Keratinocyte (primary cell): ENCODE results near the gene EML1. TPM values are rescaled to one million over a fixed set of nuclear protein-coding genes. Genes with fewer than 3 reads are reported as not detected.

ENCODE experiments used
- DNase-seq: peaks from one replicate; pipeline ENCODE4 v3.0.0-alpha.2; 2011; ENCODE audit warnings: low read depth, missing footprints, low spot score
- FAIRE-seq: peaks from 2 replicates; lab custom pipeline; 2011; peaks lifted over from hg19 to GRCh38; lab: Jason Lieb, UNC
- H2AFZ ChIP-seq: 2 replicates; pipeline ENCODE4 v1.6.0; 2012; ENCODE audit warnings: low read length, control low read depth, inconsistent platforms; ENCODE audit not compliant: control insufficient read depth
- H3K27ac ChIP-seq: 2 replicates; pipeline ENCODE4 v1.5.1; 2011; ENCODE audit warnings: low read length; ENCODE audit not compliant: control insufficient read depth, insufficient read depth
- H3K27me3 ChIP-seq: 3 replicates; pipeline ENCODE4 v1.6.0; 2011; ENCODE audit warnings: low read length; ENCODE audit not compliant: control insufficient read depth, insufficient read depth; ENCODE audit errors: extremely low read depth
- H3K36me3 ChIP-seq, 2 experiments: 2 replicates in 1 of 2; 3 replicates in 1 of 2; pipeline ENCODE4 v1.5.1; 2011; ENCODE audit warnings: low read length in 2 of 2, mild to moderate bottlenecking in 1 of 2; ENCODE audit not compliant: control insufficient read depth in 2 of 2, insufficient read depth in 2 of 2; ENCODE audit errors: extremely low read depth in 1 of 2
- H3K4me1 ChIP-seq: 3 replicates; pipeline ENCODE4 v1.5.1; 2011; ENCODE audit warnings: low read length; ENCODE audit not compliant: control insufficient read depth, insufficient read depth; ENCODE audit errors: extremely low read depth
- H3K4me2 ChIP-seq: 3 replicates; pipeline ENCODE4 v1.6.0; 2011; ENCODE audit warnings: low read depth, low read length; ENCODE audit not compliant: control insufficient read depth, insufficient read depth; ENCODE audit errors: extremely low read depth
- H3K4me3 ChIP-seq, 3 experiments: fragments of 200-600 bp in 1 of 3; sonication (generic) in 1 of 3; 2 replicates in 2 of 3; 3 replicates in 1 of 3; pipeline ENCODE4 v1.5.1; 2011 to 2016; ENCODE audit warnings: low read length in 3 of 3, mild to moderate bottlenecking in 3 of 3, control low read depth in 2 of 3, inconsistent platforms in 1 of 3, low read depth in 1 of 3, mixed read lengths in 1 of 3, mixed run types in 1 of 3, moderate library complexity in 1 of 3; ENCODE audit not compliant: control insufficient read depth in 2 of 3, insufficient read depth in 2 of 3; ENCODE audit errors: extremely low read depth in 1 of 3
- H3K79me2 ChIP-seq: 2 replicates; pipeline ENCODE4 v1.6.0; 2012; ENCODE audit warnings: low read length; ENCODE audit not compliant: control insufficient read depth, insufficient read depth
- H3K9ac ChIP-seq: 3 replicates; pipeline ENCODE4 v1.6.0; 2011; ENCODE audit warnings: low read length; ENCODE audit not compliant: control insufficient read depth, insufficient read depth; ENCODE audit errors: extremely low read depth
- H3K9me1 ChIP-seq: 3 replicates; pipeline ENCODE4 v1.6.0; 2011; ENCODE audit warnings: low read length; ENCODE audit not compliant: control insufficient read depth, insufficient read depth; ENCODE audit errors: extremely low read depth
- H3K9me3 ChIP-seq: 2 replicates; pipeline ENCODE4 v1.5.1; 2012; ENCODE audit warnings: low read depth, low read length; ENCODE audit not compliant: control insufficient read depth
- H4K20me1 ChIP-seq: 3 replicates; pipeline ENCODE4 v1.6.0; 2011; ENCODE audit warnings: low read length; ENCODE audit not compliant: control insufficient read depth, insufficient read depth; ENCODE audit errors: extremely low read depth
- EZH2 ChIP-seq: IDR thresholded peaks from one replicate; pipeline ENCODE4 v1.6.1; 2012; ENCODE audit warnings: inconsistent platforms, mild to moderate bottlenecking, low read length, moderate library complexity
- dilution Hi-C: fragments of 300-500 bp; cut with MboI; formaldehyde crosslinking; loops from one replicate; pipeline ENCODE4 v1.7.0; 2020; ENCODE audit warnings: low sequenced_read_pairs; ENCODE audit not compliant: extremely low pct_ligation_motif_present
- polyA plus RNA-seq, 5 experiments: library from polyadenylated mRNA; depleted of rRNA in 3 of 5; stranded (reverse) in 3 of 5; stranded (forward) in 1 of 5; unstranded in 1 of 5; fragments of >200 nt; gene quantifications; 1 replicate in 1 of 5; 2 replicates in 3 of 5; 3 replicates in 1 of 5; pipeline versions ENCODE4 v1.2.1 to v1.2.3, GENCODE V29; 2011 to 2012; ENCODE audit warnings: missing spikeins in 2 of 5, low read depth in 1 of 5, low replicate concordance in 1 of 5
- TF ChIP-seq, protein P1 (sequence below), 3 experiments: IDR thresholded peaks in 1 of 3; conservative IDR thresholded peaks in 1 of 3; optimal IDR thresholded peaks in 1 of 3; 2 replicates in 2 of 3; 3 replicates in 1 of 3; pipeline versions ENCODE3 to v1.5.1; 2011; ENCODE audit warnings: low read length in 3 of 3, mild to moderate bottlenecking in 3 of 3, moderate library complexity in 2 of 3, control low read depth in 1 of 3, inconsistent platforms in 1 of 3; ENCODE audit not compliant: insufficient read depth in 2 of 3; ENCODE audit errors: extremely low read depth in 1 of 3

EML1 gene
- polyA plus RNA-seq, 1 donor (not counting 4 experiments of a cell fraction or from before 2014, with no cell fraction given): 0.84 TPM

DNA sequence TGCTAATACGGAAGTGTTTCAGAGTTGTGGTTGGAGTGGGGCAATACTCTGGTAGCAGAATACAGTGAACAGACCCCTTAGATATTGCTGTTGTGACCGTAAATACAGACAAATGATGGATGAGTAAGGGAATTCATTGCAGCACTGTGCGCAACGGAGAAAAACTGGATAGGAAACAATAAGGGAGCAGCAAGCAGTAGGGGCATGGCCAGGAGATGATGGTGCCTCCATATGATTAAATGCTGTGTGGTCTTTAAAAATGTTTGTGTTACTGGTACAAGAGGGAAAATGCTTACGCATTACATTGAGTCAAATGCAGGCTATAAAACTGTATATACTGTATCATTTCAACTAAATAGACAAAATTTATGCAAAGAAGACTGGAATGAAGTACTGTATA, 61.6 kb downstream of the EML1 start:
- H3K79me2 ChIP-seq: no peaks in the 10 kb centered on the region
- H2AFZ ChIP-seq: no peak overlapping the region
- H3K27me3 ChIP-seq: peaks cover 17% of the 10 kb centered on the region
- DNase-seq: no peak
- H3K36me3 ChIP-seq: no peaks in the 10 kb centered on the region
- FAIRE-seq: no peak
- H4K20me1 ChIP-seq: no peaks in the 10 kb centered on the region
- no peak for TF ChIP-seq EZH2
- TF ChIP-seq, protein P1, sequence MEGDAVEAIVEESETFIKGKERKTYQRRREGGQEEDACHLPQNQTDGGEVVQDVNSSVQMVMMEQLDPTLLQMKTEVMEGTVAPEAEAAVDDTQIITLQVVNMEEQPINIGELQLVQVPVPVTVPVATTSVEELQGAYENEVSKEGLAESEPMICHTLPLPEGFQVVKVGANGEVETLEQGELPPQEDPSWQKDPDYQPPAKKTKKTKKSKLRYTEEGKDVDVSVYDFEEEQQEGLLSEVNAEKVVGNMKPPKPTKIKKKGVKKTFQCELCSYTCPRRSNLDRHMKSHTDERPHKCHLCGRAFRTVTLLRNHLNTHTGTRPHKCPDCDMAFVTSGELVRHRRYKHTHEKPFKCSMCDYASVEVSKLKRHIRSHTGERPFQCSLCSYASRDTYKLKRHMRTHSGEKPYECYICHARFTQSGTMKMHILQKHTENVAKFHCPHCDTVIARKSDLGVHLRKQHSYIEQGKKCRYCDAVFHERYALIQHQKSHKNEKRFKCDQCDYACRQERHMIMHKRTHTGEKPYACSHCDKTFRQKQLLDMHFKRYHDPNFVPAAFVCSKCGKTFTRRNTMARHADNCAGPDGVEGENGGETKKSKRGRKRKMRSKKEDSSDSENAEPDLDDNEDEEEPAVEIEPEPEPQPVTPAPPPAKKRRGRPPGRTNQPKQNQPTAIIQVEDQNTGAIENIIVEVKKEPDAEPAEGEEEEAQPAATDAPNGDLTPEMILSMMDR (optimal IDR thresholded peaks at IDR 0.05 in 1 of 3, IDR thresholded peaks at IDR 0.05 in 1 of 3, conservative IDR thresholded peaks at IDR 0.05 in 1 of 3; ENCODE audit: extremely low read depth in 1 of 3, insufficient read depth in 2 of 3, low read length in 3 of 3): no peak
- H3K9ac ChIP-seq: no peak overlapping the region
- dilution Hi-C loops: loop anchor here (25.0 kb wide), 1 partner anchor 143 kb away; no protein-coding TSS in a partner anchor
- H3K4me3 ChIP-seq: no peak overlapping the region
- H3K9me3 ChIP-seq: no peaks in the 10 kb centered on the region
- H3K4me1 ChIP-seq: no peaks in the 10 kb centered on the region
- H3K27ac ChIP-seq: no peak overlapping the region
- H3K9me1 ChIP-seq: no peaks in the 10 kb centered on the region
- no peak overlapping the region for H3K4me2 ChIP-seq

DNA sequence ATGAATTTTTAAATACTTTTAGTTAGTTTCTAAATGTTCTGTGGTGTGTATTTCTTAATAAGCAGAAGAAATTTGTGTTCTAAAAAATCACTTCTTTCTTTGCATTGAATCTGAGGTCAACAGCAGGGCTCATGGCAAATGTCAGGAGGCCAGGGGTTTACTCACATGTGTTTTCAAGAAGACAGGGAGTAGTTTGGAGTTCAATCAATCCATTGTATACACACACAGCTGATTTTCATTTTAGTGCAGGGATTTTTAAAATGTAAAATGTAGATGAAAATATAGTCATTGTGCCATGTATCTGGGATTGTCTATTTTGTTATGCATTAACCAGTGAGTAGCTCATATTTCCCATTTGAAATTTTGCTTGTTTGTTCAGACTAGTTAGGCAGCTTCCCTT, 62.1 kb downstream of the EML1 start:
- no peak overlapping the region for H2AFZ ChIP-seq
- H3K4me1 ChIP-seq: no peaks in the 10 kb centered on the region
- no peak for DNase-seq
- no peaks in the 10 kb centered on the region for H3K79me2 ChIP-seq
- no peak for TF ChIP-seq EZH2
- TF ChIP-seq, protein P1 (optimal IDR thresholded peaks at IDR 0.05 in 1 of 3, IDR thresholded peaks at IDR 0.05 in 1 of 3, conservative IDR thresholded peaks at IDR 0.05 in 1 of 3; ENCODE audit: extremely low read depth in 1 of 3, insufficient read depth in 2 of 3, low read length in 3 of 3): no peak
- no peak for FAIRE-seq
- H3K27me3 ChIP-seq: peaks cover 19% of the 10 kb centered on the region
- H4K20me1 ChIP-seq: no peaks in the 10 kb centered on the region
- H3K36me3 ChIP-seq: no peaks in the 10 kb centered on the region
- H3K9ac ChIP-seq: no peak overlapping the region
- no peak overlapping the region for H3K4me2 ChIP-seq
- dilution Hi-C loops: loop anchor here (25.0 kb wide), 1 partner anchor 143 kb away; no protein-coding TSS in a partner anchor
- no peak overlapping the region for H3K4me3 ChIP-seq
- no peaks in the 10 kb centered on the region for H3K9me3 ChIP-seq
- no peaks in the 10 kb centered on the region for H3K9me1 ChIP-seq
- no peak overlapping the region for H3K27ac ChIP-seq
